ENCODE results near the gene LAMTOR5. TPM values are rescaled to one million over a fixed set of nuclear protein-coding genes. Genes with fewer than 3 reads are reported as not detected.

LAMTOR5 gene
- polyA plus RNA-seq, 3 donors, result 304 to 420 (median 368) TPM

GRCh38 chr1:110430901-110431300, 23.4 kb upstream of the LAMTOR5 start:
- Histone ChIP-seq H3K36me3 (replicated peaks in 1 of 2; ENCODE audit: control insufficient read depth in 1 of 2, insufficient read depth in 2 of 2, low read length in 2 of 2) (no peaks in the 10 kb centered on the region), H3K4me3 (replicated peaks in 1 of 3; ENCODE audit: low read depth in 2 of 3, low read length in 3 of 3) (peak overlapping the region in 1 of 3 experiments; percentile 41), H3K4me1 (ENCODE audit: control insufficient read depth in 1 of 2, insufficient read depth in 2 of 2, low read length in 2 of 2) (peaks cover 50 to 55% of the 10 kb centered on the region in 2 donors), H3K79me2 (ENCODE audit: insufficient read depth, low read length) (no peaks in the 10 kb centered on the region), H3K27ac (ENCODE audit: low read depth in 1 of 2, low read length in 2 of 2) (peak overlapping the region; percentile 56 to 58), H3K9ac (ENCODE audit: insufficient read depth, low read length, poor library complexity, severe bottlenecking) (no peak overlapping the region), H4K20me1 (ENCODE audit: insufficient read depth, low read length) (no peaks in the 10 kb centered on the region), H3K27me3 (ENCODE audit: control insufficient read depth in 2 of 2, insufficient read depth in 2 of 2, low read length in 2 of 2) (no peaks in the 10 kb centered on the region), H3K9me3 (replicated peaks in 1 of 2; ENCODE audit: control insufficient read depth in 1 of 2, insufficient read depth in 1 of 2, low read length in 2 of 2) (no peaks in the 10 kb centered on the region), H2AFZ (ENCODE audit: insufficient read depth, low read depth, low read length, poor library complexity, severe bottlenecking) (peak overlapping the region; percentile 74), H3K4me2 (replicated peaks; ENCODE audit: extremely low read depth, low read length, poor library complexity, severe bottlenecking) (peak overlapping the region; percentile 51)
- Mint-ChIP-seq H3K36me3 (no peaks in the 10 kb centered on the region), H3K9me3 (peaks cover 0 to 2% (median 0%) of the 10 kb centered on the region in 7 donors), H3K4me1 (peaks cover 50% of the 10 kb centered on the region), H3K27me3 (ENCODE audit: low read depth in 3 of 3) (peaks cover 0 to 1% (median 0%) of the 10 kb centered on the region in 3 donors), H3K4me3 (peak overlapping the region; percentile 25 to 65), H3K27ac (peak overlapping the region; percentile 21 to 87 (median 70))
- no peak for DNase-seq
- TF ChIP-seq CTCF (IDR thresholded peaks at IDR 0.05), result no peak
- intact Hi-C loops (cut with micrococcal nuclease), result no loop called here
- WGBS (ENCODE audit: insufficient coverage), result 89% methylated on average over 1 of the region's 4 CpGs

DNA sequence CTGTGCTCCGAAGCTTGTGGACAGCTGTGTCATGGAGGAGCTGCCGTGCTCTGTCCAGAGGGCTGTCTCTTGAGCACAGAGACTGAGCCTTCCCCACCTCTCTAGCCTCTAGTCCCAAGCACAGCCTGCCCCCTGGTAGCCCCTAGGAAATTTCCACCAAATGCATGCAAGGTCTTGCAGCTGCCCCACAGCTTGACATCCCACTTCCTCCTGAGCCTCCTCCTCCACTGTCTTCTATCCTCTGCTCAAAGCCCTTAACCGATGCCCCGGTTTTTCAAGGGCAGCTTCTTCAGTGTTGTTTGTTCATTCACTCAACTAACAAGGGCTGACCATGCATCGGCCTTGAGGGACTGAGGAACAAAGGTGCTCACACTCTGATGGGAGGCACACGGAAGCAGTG, 22.9 kb upstream of the LAMTOR5 start:
- peak overlapping the region; percentile 56 to 58 for H3K27ac ChIP-seq (ENCODE audit: low read depth in 1 of 2, low read length in 2 of 2)
- H3K36me3 Mint-ChIP-seq, result no peaks in the 10 kb centered on the region
- WGBS (ENCODE audit: insufficient coverage), result 48% methylated on average over 3 of the region's 6 CpGs
- H3K27me3 Mint-ChIP-seq (ENCODE audit: low read depth in 3 of 3), result peaks cover 0 to 1% (median 0%) of the 10 kb centered on the region in 3 donors
- no peaks in the 10 kb centered on the region for H3K79me2 ChIP-seq (ENCODE audit: insufficient read depth, low read length)
- H3K9ac ChIP-seq (ENCODE audit: insufficient read depth, low read length, poor library complexity, severe bottlenecking), result no peak overlapping the region
- TF ChIP-seq CTCF (IDR thresholded peaks at IDR 0.05), result no peak
- peaks cover 51% of the 10 kb centered on the region for H3K4me1 Mint-ChIP-seq
- no peaks in the 10 kb centered on the region for H4K20me1 ChIP-seq (ENCODE audit: insufficient read depth, low read length)
- DNase-seq, result no peak
- H3K4me3 Mint-ChIP-seq, result peak overlapping the region; percentile 25 to 65
- H3K27ac Mint-ChIP-seq, result peak overlapping the region; percentile 9 to 87 (median 70)
- H3K9me3 Mint-ChIP-seq, result peaks cover 0 to 2% (median 0%) of the 10 kb centered on the region in 7 donors
- no peaks in the 10 kb centered on the region for H3K36me3 ChIP-seq (replicated peaks in 1 of 2; ENCODE audit: control insufficient read depth in 1 of 2, insufficient read depth in 2 of 2, low read length in 2 of 2)
- H3K27me3 ChIP-seq (ENCODE audit: control insufficient read depth in 2 of 2, insufficient read depth in 2 of 2, low read length in 2 of 2), result no peaks in the 10 kb centered on the region
- H3K9me3 ChIP-seq (replicated peaks in 1 of 2; ENCODE audit: control insufficient read depth in 1 of 2, insufficient read depth in 1 of 2, low read length in 2 of 2), result no peaks in the 10 kb centered on the region
- peaks cover 50 to 58% of the 10 kb centered on the region in 2 donors for H3K4me1 ChIP-seq (ENCODE audit: control insufficient read depth in 1 of 2, insufficient read depth in 2 of 2, low read length in 2 of 2)
- peak overlapping the region; percentile 51 for H3K4me2 ChIP-seq (replicated peaks; ENCODE audit: extremely low read depth, low read length, poor library complexity, severe bottlenecking)
- peak overlapping the region in 1 of 3 experiments; percentile 41 for H3K4me3 ChIP-seq (replicated peaks in 1 of 3; ENCODE audit: low read depth in 2 of 3, low read length in 3 of 3)
- intact Hi-C loops (cut with micrococcal nuclease), result no loop called here
- H2AFZ ChIP-seq (ENCODE audit: insufficient read depth, low read depth, low read length, poor library complexity, severe bottlenecking), result peak overlapping the region; percentile 74
